Esophagus muscularis mucosa (tissue), 4 donors: ENCODE results near the gene ALX3. TPM values are rescaled to one million over a fixed set of nuclear protein-coding genes. Genes with fewer than 3 reads are reported as not detected.

Source experiments
- DNase-seq: peaks from one replicate; pipeline ENCODE4 v3.0.0-alpha.2; 2017; ENCODE audit errors: extremely low spot score
- H3K27ac ChIP-seq, 4 donors: fragments of 200-600 bp; sonication (generic); replicated peaks in 1 of 4; 1 replicate in 3 of 4; 2 replicates in 1 of 4; pipeline ENCODE4 v1.5.1; 2016 to 2019; ENCODE audit warnings: mild to moderate bottlenecking in 1 of 4
- H3K27me3 ChIP-seq, 4 donors: fragments of 200-600 bp; sonication (generic); one replicate each; pipeline versions ENCODE4 v1.5.1 to v1.6.0; 2016 to 2019
- H3K36me3 ChIP-seq, 4 donors: fragments of 200-600 bp; sonication (generic); one replicate each; pipeline ENCODE4 v1.5.1; 2016 to 2019
- H3K4me1 ChIP-seq, 4 donors: fragments of 200-600 bp; sonication (generic); one replicate each; pipeline ENCODE4 v1.5.1; 2016 to 2019
- H3K4me3 ChIP-seq, 4 donors: fragments of 200-600 bp; sonication (generic); 1 replicate in 2 of 4; 2 replicates in 2 of 4; pipeline ENCODE4 v1.5.1; 2016 to 2019; ENCODE audit warnings: mild to moderate bottlenecking in 4 of 4, moderate library complexity in 1 of 4
- H3K9me3 ChIP-seq, 4 donors: fragments of 200-600 bp; sonication (generic); 1 replicate in 3 of 4; 2 replicates in 1 of 4; pipeline ENCODE4 v1.5.1; 2016 to 2019
- EP300 ChIP-seq: sonication (generic); formaldehyde crosslinking; IDR thresholded peaks from one replicate; pipeline ENCODE4 v1.6.1; 2017; ENCODE audit warnings: antibody characterized with exemption
- POLR2A ChIP-seq: fragments of 450-650 bp; IDR thresholded peaks from one replicate; pipeline ENCODE4 v1.6.1; 2017; ENCODE audit warnings: antibody characterized with exemption, moderate library complexity, mild to moderate bottlenecking, low read depth
- POLR2AphosphoS5 ChIP-seq, 2 donors: sonication (generic); formaldehyde crosslinking; IDR thresholded peaks; one replicate each; pipeline ENCODE4 v1.6.1; 2017; ENCODE audit warnings: antibody characterized with exemption in 2 of 2
- WGBS: methylation state at CpG from one replicate; pipeline ENCODE4 v1.1.5; 2018; 5-methylcytosine and 5-hydroxymethylcytosine counted together
- intact Hi-C: fragments of 100-400 bp; cut with DNase I; formaldehyde crosslinking; loops from one replicate; pipeline ENCODE4 v1.15.1; 2023
- total RNA-seq, 4 donors: library from RNA; depleted of rRNA; stranded (reverse); fragments of >200 nt; gene quantifications; one replicate each; pipeline versions ENCODE4 v1.1.0 to v1.2.1, GENCODE V29; 2016
- TF ChIP-seq, protein P1 (sequence below), 3 experiments: fragments of 200-600 bp in 2 of 3; fragments of 450-650 bp in 1 of 3; sonication (generic) in 2 of 3; IDR thresholded peaks; one replicate each; pipeline ENCODE4 v1.5.1; 2017 to 2019; ENCODE audit warnings: antibody characterized with exemption in 3 of 3, mild to moderate bottlenecking in 2 of 3, moderate library complexity in 1 of 3

Gene ALX3
- total RNA-seq, 4 donors from 2014 or later: not detected

- DNase-seq: no peak
- H3K36me3 ChIP-seq: no peaks in the 10 kb centered on the region
- intact Hi-C loops: no loop called here
- WGBS: 4% methylated on average over 5 of the region's 8 CpGs
- H3K9me3 ChIP-seq: no peaks in the 10 kb centered on the region
- TF ChIP-seq POLR2AphosphoS5 (IDR thresholded peaks at IDR 0.05): peak in 1 of 2 donors; percentile 19
- no peak for TF ChIP-seq POLR2A
- TF ChIP-seq, protein P1, sequence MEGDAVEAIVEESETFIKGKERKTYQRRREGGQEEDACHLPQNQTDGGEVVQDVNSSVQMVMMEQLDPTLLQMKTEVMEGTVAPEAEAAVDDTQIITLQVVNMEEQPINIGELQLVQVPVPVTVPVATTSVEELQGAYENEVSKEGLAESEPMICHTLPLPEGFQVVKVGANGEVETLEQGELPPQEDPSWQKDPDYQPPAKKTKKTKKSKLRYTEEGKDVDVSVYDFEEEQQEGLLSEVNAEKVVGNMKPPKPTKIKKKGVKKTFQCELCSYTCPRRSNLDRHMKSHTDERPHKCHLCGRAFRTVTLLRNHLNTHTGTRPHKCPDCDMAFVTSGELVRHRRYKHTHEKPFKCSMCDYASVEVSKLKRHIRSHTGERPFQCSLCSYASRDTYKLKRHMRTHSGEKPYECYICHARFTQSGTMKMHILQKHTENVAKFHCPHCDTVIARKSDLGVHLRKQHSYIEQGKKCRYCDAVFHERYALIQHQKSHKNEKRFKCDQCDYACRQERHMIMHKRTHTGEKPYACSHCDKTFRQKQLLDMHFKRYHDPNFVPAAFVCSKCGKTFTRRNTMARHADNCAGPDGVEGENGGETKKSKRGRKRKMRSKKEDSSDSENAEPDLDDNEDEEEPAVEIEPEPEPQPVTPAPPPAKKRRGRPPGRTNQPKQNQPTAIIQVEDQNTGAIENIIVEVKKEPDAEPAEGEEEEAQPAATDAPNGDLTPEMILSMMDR (IDR thresholded peaks at IDR 0.05): peak; percentile 83 to 97 (median 85)
- no peak for TF ChIP-seq EP300
- no peak overlapping the region for H3K27ac ChIP-seq
- H3K4me3 ChIP-seq: no peak overlapping the region
- H3K4me1 ChIP-seq: peaks cover 0 to 6% (median 0%) of the 10 kb centered on the region in 4 donors
- H3K27me3 ChIP-seq: no peaks in the 10 kb centered on the region
Measured at GRCh38 chr1:110106013-110106941, 35.8 kb upstream of the ALX3 start.

GRCh38 chr1:110102081-110102480, 31.6 kb upstream of the ALX3 start:
- WGBS: 51% methylated on average over 7 of the region's 7 CpGs
- intact Hi-C loops: no loop called here

DNA sequence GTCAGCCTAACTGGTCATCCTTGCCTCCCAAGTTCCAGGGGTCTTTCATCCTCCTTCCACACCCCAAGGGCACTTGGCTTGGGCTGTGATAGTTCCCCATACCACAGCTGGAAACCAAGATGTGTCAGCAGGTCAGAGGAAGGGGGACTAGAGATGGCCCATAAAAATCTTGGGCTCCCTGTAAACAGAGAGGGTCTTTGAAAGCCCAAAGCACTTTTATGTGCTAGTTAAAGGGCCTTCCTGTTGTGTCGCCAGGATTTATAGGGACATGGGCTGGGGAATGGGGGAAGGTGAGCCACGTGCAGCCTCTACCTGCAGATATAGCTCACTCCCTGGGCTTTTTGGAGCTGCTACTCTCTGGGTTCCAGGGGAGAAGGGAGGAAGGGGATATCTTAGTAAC, 29.9 kb upstream of the ALX3 start:
- no peaks in the 10 kb centered on the region for H3K4me1 ChIP-seq
- intact Hi-C loops: no loop called here
- no peaks in the 10 kb centered on the region for H3K36me3 ChIP-seq
- TF ChIP-seq POLR2AphosphoS5 (IDR thresholded peaks at IDR 0.05) (no peak), POLR2A (no peak), EP300 (no peak)
- TF ChIP-seq, protein P1 (IDR thresholded peaks at IDR 0.05): no peak
- no peak overlapping the region for H3K27ac ChIP-seq
- no peak for DNase-seq
- no peak overlapping the region for H3K4me3 ChIP-seq
- peaks cover 0 to 31% (median 0%) of the 10 kb centered on the region in 4 donors for H3K27me3 ChIP-seq
- WGBS: 68% methylated on average over 2 of the region's 2 CpGs
- H3K9me3 ChIP-seq: no peaks in the 10 kb centered on the region

More at GRCh38 chr1:110102081-110102480, 31.6 kb upstream of the ALX3 start:
- Histone ChIP-seq H3K4me3 (no peak overlapping the region), H3K27ac (no peak overlapping the region), H3K36me3 (no peaks in the 10 kb centered on the region), H3K4me1 (peaks cover 0 to 6% (median 0%) of the 10 kb centered on the region in 4 donors), H3K9me3 (no peaks in the 10 kb centered on the region), H3K27me3 (peaks cover 0 to 19% (median 0%) of the 10 kb centered on the region in 4 donors)
- no peak for DNase-seq
- no peak for TF ChIP-seq POLR2AphosphoS5 (IDR thresholded peaks at IDR 0.05)
- TF ChIP-seq EP300: no peak
- TF ChIP-seq POLR2A: no peak
- TF ChIP-seq, protein P1 (IDR thresholded peaks at IDR 0.05): no peak

DNA sequence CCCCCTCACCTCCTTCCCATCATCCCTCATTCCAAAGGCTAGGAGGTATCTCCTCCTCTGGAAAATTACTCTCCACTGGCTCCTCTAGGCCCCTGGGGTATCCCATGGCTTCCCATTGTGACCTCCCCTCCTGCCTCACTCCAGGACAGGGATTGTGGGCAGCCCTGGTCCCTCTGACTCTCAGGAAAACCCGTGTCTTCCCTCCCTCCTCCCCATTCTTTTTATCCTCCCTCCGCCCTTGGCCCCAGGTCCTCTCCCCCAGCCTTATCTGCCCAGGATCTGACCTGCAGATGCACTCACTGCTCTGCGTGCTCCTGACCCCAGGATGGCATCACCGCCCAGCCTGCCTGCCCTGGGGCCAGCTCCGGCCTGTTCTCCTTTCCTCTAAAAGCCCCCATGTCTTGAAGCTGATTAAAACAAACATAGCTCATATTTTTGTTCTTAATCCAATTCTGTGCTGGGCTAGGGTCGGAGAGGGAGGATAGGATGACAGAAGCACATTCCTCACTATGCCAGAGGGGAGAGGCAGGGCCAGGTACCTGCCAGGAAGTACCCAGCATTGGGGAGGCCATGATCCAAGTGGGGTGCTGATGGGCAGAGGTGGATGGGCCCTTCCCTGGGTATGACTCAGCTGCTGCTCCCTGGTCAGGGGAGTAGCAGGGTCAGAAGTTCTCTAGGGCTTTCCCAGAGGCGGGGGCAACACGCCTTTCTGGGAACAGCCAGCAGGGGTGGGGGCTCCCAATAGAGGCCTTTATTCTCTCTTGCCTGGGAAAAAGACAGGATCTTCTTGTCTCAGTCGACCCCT, 28.0 kb upstream of the ALX3 start:
- Histone ChIP-seq H3K27ac (no peak overlapping the region), H3K4me3 (no peak overlapping the region), H3K27me3 (peaks cover 0 to 42% (median 0%) of the 10 kb centered on the region in 4 donors), H3K36me3 (no peaks in the 10 kb centered on the region), H3K9me3 (no peaks in the 10 kb centered on the region), H3K4me1 (no peaks in the 10 kb centered on the region)
- 79% methylated on average over 9 of the region's 9 CpGs for WGBS
- no peak for DNase-seq
- TF ChIP-seq EP300: no peak
- TF ChIP-seq, protein P1 (IDR thresholded peaks at IDR 0.05): no peak
- no peak for TF ChIP-seq POLR2AphosphoS5 (IDR thresholded peaks at IDR 0.05)
- no peak for TF ChIP-seq POLR2A
- intact Hi-C loops: no loop called here
